Peyer's patch (tissue), 4 donors: ENCODE results near the gene KCNF1.

Source experiments
- POLR2A ChIP-seq, 2 donors: fragments of 450-650 bp; IDR thresholded peaks; one replicate each; pipeline ENCODE4 v1.5.1; 2017; ENCODE audit warnings: antibody characterized with exemption in 2 of 2, mild to moderate bottlenecking in 2 of 2, moderate library complexity in 2 of 2
- TF ChIP-seq, protein P1 (sequence below), 6 experiments: fragments of 450-650 bp in 4 of 6; fragments of 200-600 bp in 2 of 6; sonication (generic) in 1 of 6; IDR thresholded peaks; one replicate each; pipeline ENCODE4 v1.5.1; 2017 to 2019; ENCODE audit warnings: antibody characterized with exemption in 6 of 6, mild to moderate bottlenecking in 3 of 6, moderate library complexity in 1 of 6

DNA sequence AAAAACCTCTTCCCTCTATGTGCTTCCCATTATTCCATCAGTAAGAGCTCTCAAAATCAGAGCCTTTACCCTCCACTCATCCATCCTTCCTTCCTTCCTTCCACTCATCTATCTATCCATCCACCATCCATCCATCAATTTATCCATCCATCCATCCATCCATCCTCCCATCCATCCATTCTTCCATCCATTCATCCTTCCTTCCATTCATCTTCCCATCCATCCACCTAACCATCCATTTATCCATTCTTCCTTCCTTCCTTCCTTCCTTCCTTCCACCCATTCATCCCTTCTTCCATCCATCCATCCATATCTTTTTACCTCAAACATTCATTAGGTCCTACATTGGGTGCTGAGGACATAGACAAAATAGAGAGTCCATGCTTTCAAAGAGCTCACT is 19.4 kb upstream of the KCNF1 start:
- TF ChIP-seq, protein P1, sequence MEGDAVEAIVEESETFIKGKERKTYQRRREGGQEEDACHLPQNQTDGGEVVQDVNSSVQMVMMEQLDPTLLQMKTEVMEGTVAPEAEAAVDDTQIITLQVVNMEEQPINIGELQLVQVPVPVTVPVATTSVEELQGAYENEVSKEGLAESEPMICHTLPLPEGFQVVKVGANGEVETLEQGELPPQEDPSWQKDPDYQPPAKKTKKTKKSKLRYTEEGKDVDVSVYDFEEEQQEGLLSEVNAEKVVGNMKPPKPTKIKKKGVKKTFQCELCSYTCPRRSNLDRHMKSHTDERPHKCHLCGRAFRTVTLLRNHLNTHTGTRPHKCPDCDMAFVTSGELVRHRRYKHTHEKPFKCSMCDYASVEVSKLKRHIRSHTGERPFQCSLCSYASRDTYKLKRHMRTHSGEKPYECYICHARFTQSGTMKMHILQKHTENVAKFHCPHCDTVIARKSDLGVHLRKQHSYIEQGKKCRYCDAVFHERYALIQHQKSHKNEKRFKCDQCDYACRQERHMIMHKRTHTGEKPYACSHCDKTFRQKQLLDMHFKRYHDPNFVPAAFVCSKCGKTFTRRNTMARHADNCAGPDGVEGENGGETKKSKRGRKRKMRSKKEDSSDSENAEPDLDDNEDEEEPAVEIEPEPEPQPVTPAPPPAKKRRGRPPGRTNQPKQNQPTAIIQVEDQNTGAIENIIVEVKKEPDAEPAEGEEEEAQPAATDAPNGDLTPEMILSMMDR (IDR thresholded peaks at IDR 0.05), result no peak
- no peak for TF ChIP-seq POLR2A (IDR thresholded peaks at IDR 0.05)
